Measurements from ENCODE around the gene MANBA. TPM values are rescaled to one million over a fixed set of nuclear protein-coding genes. Genes with fewer than 3 reads are reported as not detected.
"Not testable (repeated sequence)": the region's sequence is repeated elsewhere in the genome, so short reads cannot be mapped to it uniquely, and the experiment has no call there.

The MANBA gene
- total RNA-seq, 1 experiment from 2014 or later = 11.2 TPM

- ChIA-PET CTCF (no interaction called here), POLR2A (no interaction called here)
- Mint-ChIP-seq H3K4me3 (ENCODE audit: unreplicated experiment) (no peak overlapping the region), H3K4me1 (ENCODE audit: insufficient read depth, unreplicated experiment) (peaks cover 23% of the 10 kb centered on the region), H3K27me3 (ENCODE audit: insufficient read depth, unreplicated experiment) (no peaks in the 10 kb centered on the region), H3K36me3 (ENCODE audit: insufficient read depth, unreplicated experiment) (peaks cover 6% of the 10 kb centered on the region), H3K9me3 (ENCODE audit: unreplicated experiment) (peaks cover 7% of the 10 kb centered on the region), H3K27ac (ENCODE audit: low read depth, unreplicated experiment) (no peak overlapping the region)
- no peak for TF ChIP-seq CTCF (IDR thresholded peaks at IDR 0.05; ENCODE audit: unreplicated experiment)
- no peak for DNase-seq (ENCODE audit: unreplicated experiment)
- intact Hi-C loops (cut with micrococcal nuclease) = no loop called here
- no TSS peak for BruUV-seq (replicated peaks)
These were observed 28.1 kb downstream of the MANBA start for GRCh38 chr4:102732678-102733077.

GRCh38 chr4:102730968-102731533, 29.7 kb downstream of the MANBA start:
- TF ChIP-seq CTCF (IDR thresholded peaks at IDR 0.05; ENCODE audit: unreplicated experiment) = no peak
- no peaks in the 10 kb centered on the region for H3K27me3 Mint-ChIP-seq (ENCODE audit: insufficient read depth, unreplicated experiment)
- CTCF ChIA-PET = interaction anchor here (0.6 to 0.8 kb wide), 2 partner anchors 9 to 277 kb away, joined by 3 to 4 read pairs; no protein-coding TSS in a partner anchor
- DNase-seq (ENCODE audit: unreplicated experiment) = no peak
- no peak overlapping the region for H3K27ac Mint-ChIP-seq (ENCODE audit: low read depth, unreplicated experiment)
- POLR2A ChIA-PET = interaction anchor here (0.7 kb wide), 1 partner anchor 11 kb away, joined by 3 read pairs; no protein-coding TSS in a partner anchor
- H3K4me1 Mint-ChIP-seq (ENCODE audit: insufficient read depth, unreplicated experiment) = peaks cover 18% of the 10 kb centered on the region
- peaks cover 7% of the 10 kb centered on the region for H3K9me3 Mint-ChIP-seq (ENCODE audit: unreplicated experiment)
- H3K4me3 Mint-ChIP-seq (ENCODE audit: unreplicated experiment) = no peak overlapping the region
- H3K36me3 Mint-ChIP-seq (ENCODE audit: insufficient read depth, unreplicated experiment) = peaks cover 6% of the 10 kb centered on the region
- intact Hi-C loops (cut with micrococcal nuclease) = no loop called here
- no TSS peak for BruUV-seq (replicated peaks)

GRCh38 chr4:102729486-102729885, 31.3 kb downstream of the MANBA start:
- H3K27me3 Mint-ChIP-seq (ENCODE audit: insufficient read depth, unreplicated experiment); BruUV-seq (replicated peaks); H3K36me3 Mint-ChIP-seq (ENCODE audit: insufficient read depth, unreplicated experiment); H3K9me3 Mint-ChIP-seq (ENCODE audit: unreplicated experiment); DNase-seq (ENCODE audit: unreplicated experiment); POLR2A ChIA-PET; intact Hi-C loops (cut with micrococcal nuclease); H3K27ac Mint-ChIP-seq (ENCODE audit: low read depth, unreplicated experiment); H3K4me3 Mint-ChIP-seq (ENCODE audit: unreplicated experiment): not testable (repeated sequence)
- peaks cover 15% of the 10 kb centered on the region for H3K4me1 Mint-ChIP-seq (ENCODE audit: insufficient read depth, unreplicated experiment)
- CTCF ChIA-PET = interaction anchor here (1.3 kb wide), 1 partner anchor 109 kb away, joined by 3 read pairs; no protein-coding TSS in a partner anchor

- H3K9me3 Mint-ChIP-seq (ENCODE audit: unreplicated experiment); BruUV-seq (replicated peaks); H3K4me1 Mint-ChIP-seq (ENCODE audit: insufficient read depth, unreplicated experiment); H3K27me3 Mint-ChIP-seq (ENCODE audit: insufficient read depth, unreplicated experiment); H3K4me3 Mint-ChIP-seq (ENCODE audit: unreplicated experiment); H3K27ac Mint-ChIP-seq (ENCODE audit: low read depth, unreplicated experiment); CTCF ChIA-PET; intact Hi-C loops (cut with micrococcal nuclease); DNase-seq (ENCODE audit: unreplicated experiment); H3K36me3 Mint-ChIP-seq (ENCODE audit: insufficient read depth, unreplicated experiment): not testable (repeated sequence)
- POLR2A ChIA-PET = interaction anchor here (0.7 kb wide), 1 partner anchor 16 kb away, joined by 3 read pairs; no protein-coding TSS in a partner anchor
These were observed 33.8 kb downstream of the MANBA start for GRCh38 chr4:102726919-102727318.

GRCh38 chr4:102726068-102726467, 34.7 kb downstream of the MANBA start:
- Mint-ChIP-seq H3K36me3 (ENCODE audit: insufficient read depth, unreplicated experiment) (no peaks in the 10 kb centered on the region), H3K27me3 (ENCODE audit: insufficient read depth, unreplicated experiment) (no peaks in the 10 kb centered on the region), H3K4me1 (ENCODE audit: insufficient read depth, unreplicated experiment) (peaks cover 7% of the 10 kb centered on the region), H3K27ac (ENCODE audit: low read depth, unreplicated experiment) (no peak overlapping the region), H3K4me3 (ENCODE audit: unreplicated experiment) (no peak overlapping the region), H3K9me3 (ENCODE audit: unreplicated experiment) (peaks cover 7% of the 10 kb centered on the region)
- POLR2A ChIA-PET = no interaction called here
- BruUV-seq (replicated peaks) = no TSS peak
- intact Hi-C loops (cut with micrococcal nuclease) = no loop called here
- CTCF ChIA-PET = interaction anchor here (0.6 kb wide), 1 partner anchor 320 kb away, joined by 3 read pairs; no protein-coding TSS in a partner anchor
- no peak for DNase-seq (ENCODE audit: unreplicated experiment)
- TF ChIP-seq CTCF (IDR thresholded peaks at IDR 0.05; ENCODE audit: unreplicated experiment) = no peak

All from MCF 10A (cell line).